Colonic mucosa (tissue), 4 donors: ENCODE data around the gene PCCB. TPM values are rescaled to one million over a fixed set of nuclear protein-coding genes. Genes with fewer than 3 reads are reported as not detected.
"Not testable (repeated sequence)": the region's sequence is repeated elsewhere in the genome, so short reads cannot be mapped to it uniquely, and the experiment has no call there.

Experiments used
- DNase-seq: peaks from one replicate; pipeline ENCODE4 v3.0.0-alpha.2; 2020
- H3K27ac ChIP-seq: fragments of 200-600 bp; one replicate; pipeline ENCODE4 v1.8.0; 2021
- H3K27me3 ChIP-seq: fragments of 200-600 bp; one replicate; pipeline ENCODE4 v1.8.0; 2021
- H3K36me3 ChIP-seq: fragments of 200-600 bp; one replicate; pipeline ENCODE4 v1.8.0; 2021
- H3K4me1 ChIP-seq: fragments of 200-600 bp; one replicate; pipeline ENCODE4 v1.8.0; 2021; ENCODE audit warnings: mild to moderate bottlenecking
- H3K4me3 ChIP-seq: fragments of 200-600 bp; one replicate; pipeline ENCODE4 v1.8.0; 2021
- H3K9ac ChIP-seq, 2 donors: one replicate each; pipeline ENCODE4 v1.7.0; 2013; ENCODE audit warnings: control low read depth in 2 of 2, low read depth in 2 of 2, low read length in 2 of 2
- H3K9me3 ChIP-seq: fragments of 200-600 bp; one replicate; pipeline ENCODE4 v1.8.0; 2021
- CTCF ChIP-seq: fragments of 200-600 bp; IDR thresholded peaks from one replicate; pipeline ENCODE4 v1.8.0; 2022; ENCODE audit warnings: antibody characterized with exemption, mild to moderate bottlenecking
- intact Hi-C: fragments of 100-400 bp; cut with DNase I; formaldehyde crosslinking; loops from one replicate; pipeline ENCODE4 v1.14.1; 2022
- total RNA-seq, 2 donors: library from RNA; stranded (reverse); fragmentation: NEBNext Ultra II Directional in 1 of 2; extraction: Animal tissue kit (Norgen Biotek cat#: 25700) in 1 of 2; gene quantifications; one replicate each; pipeline ENCODE4 v1.2.1, GENCODE V29; 2021
- donor health status: healthy.
- donor health status: DM: no; HTN: no; CAD: no.
- donor health status: DM: no; HTN: no; CAD: no.

The PCCB gene
- total RNA-seq, 2 donors from 2014 or later: 60.0 to 67.0 TPM

- TF ChIP-seq CTCF: no peak
- Histone ChIP-seq H3K27ac (no peak overlapping the region), H3K36me3 (no peaks in the 10 kb centered on the region), H3K9ac (no peak overlapping the region), H3K4me1 (no peaks in the 10 kb centered on the region), H3K27me3 (no peaks in the 10 kb centered on the region), H3K9me3 (no peaks in the 10 kb centered on the region), H3K4me3 (no peak overlapping the region)
- intact Hi-C loops: no loop called here
- DNase-seq: no peak
Measured at GRCh38 chr3:136332776-136333175, 82.6 kb downstream of the PCCB start.

GRCh38 chr3:136334209-136334608, 84.1 kb downstream of the PCCB start:
- Histone ChIP-seq H3K36me3 (no peaks in the 10 kb centered on the region), H3K4me3 (no peak overlapping the region), H3K27ac (no peak overlapping the region), H3K9me3 (no peaks in the 10 kb centered on the region), H3K4me1 (no peaks in the 10 kb centered on the region), H3K9ac (no peak overlapping the region), H3K27me3 (no peaks in the 10 kb centered on the region)
- intact Hi-C loops: no loop called here
- no peak for TF ChIP-seq CTCF
- DNase-seq: no peak

GRCh38 chr3:136334726-136335125, 84.6 kb downstream of the PCCB start:
- intact Hi-C loops, DNase-seq, H3K27ac ChIP-seq, H3K4me3 ChIP-seq, H3K36me3 ChIP-seq, H3K4me1 ChIP-seq, H3K27me3 ChIP-seq, H3K9me3 ChIP-seq, H3K9ac ChIP-seq: not testable (repeated sequence)

- no peaks in the 10 kb centered on the region for H3K9me3 ChIP-seq
- TF ChIP-seq CTCF: no peak
- DNase-seq: no peak
- H3K36me3 ChIP-seq: no peaks in the 10 kb centered on the region
- H3K27ac ChIP-seq: no peak overlapping the region
- H3K4me3 ChIP-seq: no peak overlapping the region
- intact Hi-C loops: no loop called here
- H3K9ac ChIP-seq: no peak overlapping the region
- no peaks in the 10 kb centered on the region for H3K4me1 ChIP-seq
- no peaks in the 10 kb centered on the region for H3K27me3 ChIP-seq
Measured at GRCh38 chr3:136336329-136337100, 86.4 kb downstream of the PCCB start.

- DNase-seq: peak; percentile 63
- Histone ChIP-seq H3K9me3 (no peaks in the 10 kb centered on the region), H3K36me3 (no peaks in the 10 kb centered on the region), H3K27me3 (no peaks in the 10 kb centered on the region), H3K4me3 (no peak overlapping the region), H3K27ac (peak overlapping the region; percentile 66), H3K4me1 (no peaks in the 10 kb centered on the region), H3K9ac (no peak overlapping the region)
- intact Hi-C loops: no loop called here
- no peak for TF ChIP-seq CTCF
Measured at GRCh38 chr3:136343446-136343845, 93.3 kb downstream of the PCCB start.

GRCh38 chr3:136343873-136344555, 93.9 kb downstream of the PCCB start:
- H3K9me3 ChIP-seq: no peaks in the 10 kb centered on the region
- peak; percentile 93 for DNase-seq
- no peak for TF ChIP-seq CTCF
- intact Hi-C loops: no loop called here
- H3K36me3 ChIP-seq: no peaks in the 10 kb centered on the region
- no peaks in the 10 kb centered on the region for H3K4me1 ChIP-seq
- H3K27me3 ChIP-seq: no peaks in the 10 kb centered on the region
- H3K4me3 ChIP-seq: no peak overlapping the region
- H3K9ac ChIP-seq: no peak overlapping the region
- peak overlapping the region; percentile 66 for H3K27ac ChIP-seq
